H1 (cell line): Measurements from ENCODE around the gene FCRL5. TPM values are rescaled to one million over a fixed set of nuclear protein-coding genes. Genes with fewer than 3 reads are reported as not detected.

Experiments
- CTCF ChIA-PET: fragments of 300-600 bp; sonication (Branson Sonifier 250); formaldehyde crosslinking; loops from one replicate; lab custom pipeline; 2021; ENCODE audit not compliant: partially characterized antibody; lab: Charles Lee
- POLR2A ChIA-PET: fragments of 300-600 bp; sonication (Branson Sonifier 250); formaldehyde crosslinking; loops from one replicate; lab custom pipeline; 2021; ENCODE audit warnings: inconsistent platforms; ENCODE audit not compliant: partially characterized antibody; lab: Charles Lee
- DNase-seq, 2 experiments: peaks; one replicate each; pipeline versions ENCODE4 v3.0.0 to v3.0.0-alpha.2; 2010 to 2022; ENCODE audit warnings: low spot score in 2 of 2, low read depth in 1 of 2, mixed read lengths in 1 of 2
- FAIRE-seq: peaks from 2 replicates; lab custom pipeline; 2011; peaks lifted over from hg19 to GRCh38; lab: Jason Lieb, UNC
- H2AFZ ChIP-seq: 2 replicates; pipeline ENCODE4 v1.8.1; 2012; ENCODE audit warnings: low read length, inconsistent platforms
- H2AK5ac ChIP-seq: 2 replicates; pipeline ENCODE4 v1.6.1; 2013; ENCODE audit warnings: low read depth, low read length
- H2BK120ac ChIP-seq: replicated peaks from 2 replicates; pipeline ENCODE3; 2013; ENCODE audit warnings: low read depth, low read length, inconsistent platforms
- H2BK12ac ChIP-seq: 2 replicates; pipeline ENCODE4 v1.6.1; 2013; ENCODE audit warnings: low read depth, low read length
- H2BK15ac ChIP-seq: 2 replicates; pipeline ENCODE4 v1.6.1; 2013; ENCODE audit warnings: low read length
- H2BK20ac ChIP-seq: 2 replicates; pipeline ENCODE4 v1.6.1; 2013; ENCODE audit warnings: low read length
- H2BK5ac ChIP-seq: 2 replicates; pipeline ENCODE4 v1.6.1; 2013; ENCODE audit warnings: low read depth, low read length
- H3K14ac ChIP-seq: 2 replicates; pipeline ENCODE4 v1.6.1; 2013; ENCODE audit warnings: inconsistent platforms; ENCODE audit not compliant: insufficient read length
- H3K18ac ChIP-seq: 2 replicates; pipeline ENCODE4 v1.6.1; 2013; ENCODE audit warnings: low read length; ENCODE audit errors: extremely low read depth
- H3K23ac ChIP-seq: 2 replicates; pipeline ENCODE4 v1.6.1; 2013; ENCODE audit warnings: inconsistent platforms; ENCODE audit not compliant: insufficient read length
- H3K23me2 ChIP-seq: 2 replicates; pipeline ENCODE4 v1.6.1; 2013; ENCODE audit warnings: low read depth, low read length
- H3K27ac ChIP-seq: 2 replicates; pipeline ENCODE4 v1.6.1; 2011; ENCODE audit warnings: low read depth, low read length, inconsistent platforms
- H3K27me3 ChIP-seq, 4 experiments: replicated peaks in 1 of 4; 1 replicate in 1 of 4; 2 replicates in 3 of 4; pipeline versions ENCODE4 v1.6.1 to v1.8.1; 2011 to 2013; ENCODE audit warnings: low read length in 3 of 4, mild to moderate bottlenecking in 3 of 4, inconsistent platforms in 2 of 4, mixed read lengths in 2 of 4, moderate library complexity in 1 of 4; ENCODE audit not compliant: control insufficient read depth in 3 of 4, insufficient read depth in 3 of 4; ENCODE audit errors: extremely low read depth in 1 of 4
- H3K36me3 ChIP-seq, 4 experiments: 2 replicates each; pipeline versions ENCODE4 v1.6.1 to v1.8.1; 2011 to 2013; ENCODE audit warnings: mild to moderate bottlenecking in 4 of 4, low read length in 3 of 4, moderate library complexity in 2 of 4, control low read depth in 1 of 4, inconsistent platforms in 1 of 4; ENCODE audit not compliant: insufficient read depth in 4 of 4, control insufficient read depth in 2 of 4
- H3K4ac ChIP-seq: replicated peaks from 2 replicates; pipeline ENCODE3; 2013; ENCODE audit warnings: low read length, low read depth, mixed read lengths, inconsistent platforms; ENCODE audit not compliant: insufficient read length
- H3K4me1 ChIP-seq, 4 experiments: replicated peaks in 1 of 4; 1 replicate in 1 of 4; 2 replicates in 3 of 4; pipeline versions ENCODE4 v1.6.1 to v1.8.1; 2011 to 2013; ENCODE audit warnings: low read length in 3 of 4, inconsistent platforms in 2 of 4, mixed read lengths in 1 of 4; ENCODE audit not compliant: insufficient read depth in 4 of 4, control insufficient read depth in 3 of 4
- H3K4me2 ChIP-seq, 2 experiments: 2 replicates each; pipeline versions ENCODE4 v1.6.1 to v1.8.1; 2011 to 2013; ENCODE audit warnings: low read depth in 2 of 2, low read length in 2 of 2, control low read depth in 1 of 2, inconsistent platforms in 1 of 2, mild to moderate bottlenecking in 1 of 2; ENCODE audit not compliant: insufficient read depth in 1 of 2
- H3K4me3 ChIP-seq, 4 experiments: fragments of 200-600, 300-600 bp in 1 of 4; sonication (generic), shearing (Covaris generic), sonication (Bioruptor Twin) in 1 of 4; 2 replicates each; pipeline versions ENCODE4 v1.5.1 to v1.8.1; 2011 to 2016; ENCODE audit warnings: low read length in 4 of 4, low read depth in 3 of 4, control low read depth in 2 of 4, inconsistent platforms in 2 of 4, mild to moderate bottlenecking in 2 of 4, mixed read lengths in 1 of 4, moderate library complexity in 1 of 4; ENCODE audit not compliant: insufficient read depth in 2 of 4; ENCODE audit errors: extremely low read depth in 1 of 4
- H3K56ac ChIP-seq: replicated peaks from 2 replicates; pipeline ENCODE3; 2013; ENCODE audit warnings: low read depth, mild to moderate bottlenecking, mixed read lengths, low read length, inconsistent platforms; ENCODE audit not compliant: insufficient read length
- H3K79me1 ChIP-seq: 2 replicates; pipeline ENCODE4 v1.6.1; 2013; ENCODE audit warnings: low read depth, low read length, control low read depth
- H3K79me2 ChIP-seq, 2 experiments: 2 replicates each; pipeline versions ENCODE4 v1.6.1 to v1.8.1; 2012 to 2013; ENCODE audit warnings: low read length in 2 of 2, mild to moderate bottlenecking in 2 of 2, inconsistent platforms in 1 of 2; ENCODE audit not compliant: insufficient read depth in 2 of 2, control insufficient read depth in 1 of 2
- H3K9ac ChIP-seq, 4 experiments: replicated peaks in 1 of 4; 1 replicate in 1 of 4; 2 replicates in 3 of 4; pipeline versions ENCODE4 v1.6.1 to v1.8.1; 2011 to 2013; ENCODE audit warnings: low read depth in 3 of 4, low read length in 3 of 4, control low read depth in 2 of 4, mild to moderate bottlenecking in 2 of 4, moderate library complexity in 2 of 4, inconsistent platforms in 1 of 4; ENCODE audit errors: extremely low read depth in 1 of 4
- H3K9me3 ChIP-seq, 2 experiments: 2 replicates each; pipeline versions ENCODE4 v1.6.1 to v1.8.1; 2012 to 2013; ENCODE audit warnings: mild to moderate bottlenecking in 2 of 2, moderate library complexity in 2 of 2, control low read depth in 1 of 2, inconsistent platforms in 1 of 2, low read depth in 1 of 2, low read length in 1 of 2, mixed read lengths in 1 of 2; ENCODE audit not compliant: insufficient read depth in 2 of 2
- H4K20me1 ChIP-seq, 2 experiments: replicated peaks in 1 of 2; 2 replicates each; pipeline versions ENCODE3 to v1.8.1; 2011 to 2013; ENCODE audit warnings: inconsistent platforms in 2 of 2, low read length in 2 of 2, mild to moderate bottlenecking in 1 of 2; ENCODE audit not compliant: insufficient read depth in 2 of 2, control insufficient read depth in 1 of 2
- H4K5ac ChIP-seq: 2 replicates; pipeline ENCODE4 v1.6.1; 2013; ENCODE audit warnings: low read length, low read depth, mixed read lengths, inconsistent platforms; ENCODE audit not compliant: insufficient read length
- H4K8ac ChIP-seq: 2 replicates; pipeline ENCODE4 v1.8.0; 2013; ENCODE audit warnings: mild to moderate bottlenecking, moderate library complexity, low read length, inconsistent platforms; ENCODE audit not compliant: insufficient read depth; ENCODE audit errors: extremely low read depth
- H4K91ac ChIP-seq: replicated peaks from 2 replicates; pipeline ENCODE3; 2013; ENCODE audit warnings: low read length, mixed read lengths, inconsistent platforms; ENCODE audit not compliant: insufficient read length
- ASH2L ChIP-seq: fragments of 200-600, 300-600 bp; sonication (generic); IDR thresholded peaks from one replicate; pipeline ENCODE4 v1.7.1; 2017; ENCODE audit warnings: low read length
- CBX5 ChIP-seq: fragments of 300-800, 300-1000 bp; sonication (generic); IDR thresholded peaks from 2 replicates; pipeline ENCODE4 v1.7.1; 2016; ENCODE audit warnings: antibody characterized with exemption, low read length, low read depth
- KDM4A ChIP-seq: IDR thresholded peaks from one replicate; pipeline ENCODE4 v1.7.1; 2012; ENCODE audit warnings: low read depth, mild to moderate bottlenecking, moderate library complexity, low read length, inconsistent platforms; ENCODE audit not compliant: severe bottlenecking
- POLR2A ChIP-seq, 2 experiments: IDR thresholded peaks; 1 replicate in 1 of 2; 2 replicates in 1 of 2; pipeline ENCODE4 v1.6.1; 2011; ENCODE audit warnings: low read depth in 2 of 2, low read length in 2 of 2, mild to moderate bottlenecking in 2 of 2; ENCODE audit errors: control extremely low read depth in 1 of 2
- POU5F1 ChIP-seq: IDR thresholded peaks from 2 replicates; pipeline ENCODE4 v1.6.1; 2011; ENCODE audit warnings: low read depth, mild to moderate bottlenecking, low read length, moderate library complexity
- SAP30 ChIP-seq: fragments of 300-600 bp; sonication (generic); IDR thresholded peaks from 2 replicates; pipeline ENCODE4 v1.7.1; 2012; ENCODE audit warnings: low read length, moderate library complexity, mild to moderate bottlenecking, inconsistent platforms; ENCODE audit not compliant: insufficient read depth, insufficient replicate concordance
- SIRT6 ChIP-seq: IDR thresholded peaks from one replicate; pipeline ENCODE4 v1.7.1; 2012; ENCODE audit warnings: low read length, inconsistent platforms
- TAF7 ChIP-seq: optimal IDR thresholded peaks from 2 replicates; pipeline ENCODE3; 2011; ENCODE audit warnings: low read depth, mild to moderate bottlenecking, inconsistent platforms, low read length, moderate library complexity, borderline replicate concordance
- YY1 ChIP-seq: IDR thresholded peaks from 2 replicates; pipeline ENCODE4 v1.6.1; 2011; ENCODE audit warnings: low read depth, mild to moderate bottlenecking, low read length
- WGBS, 2 experiments: shearing (Covaris generic) in 1 of 2; methylation state at CpG; one replicate each; pipeline versions ENCODE4 v1.1.6 to v1.1.7; 2013 to 2015; ENCODE audit warnings: low lambda C conversion rate in 2 of 2, mixed read lengths in 2 of 2, inconsistent platforms in 1 of 2, low coverage in 1 of 2, missing lambda C conversion rate in 1 of 2; ENCODE audit not compliant: insufficient replicate concordance in 2 of 2, insufficient coverage in 1 of 2, insufficient read length in 1 of 2; ENCODE audit errors: extremely low coverage in 1 of 2, missing lambda C conversion rate in 1 of 2; 5-methylcytosine and 5-hydroxymethylcytosine counted together
- polyA plus RNA-seq, 7 experiments: library from polyadenylated mRNA; depleted of rRNA in 3 of 7; stranded (reverse) in 5 of 7; unstranded in 2 of 7; fragments of >200 nt in 5 of 7; fragments of 200-250 nt in 2 of 7; gene quantifications; 1 replicate in 5 of 7; 2 replicates in 1 of 7; 4 replicates in 1 of 7; pipeline versions ENCODE4 v1.2.1 to v1.2.3, GENCODE V29; 2011 to 2013; ENCODE audit warnings: missing spikeins in 2 of 7, mixed read lengths in 2 of 7
- total RNA-seq: library from RNA; stranded (reverse); fragmentation: NEBNext Ultra II Directional; extraction: Animal tissue kit (Norgen Biotek cat#: 25700); gene quantifications from 2 replicates; pipeline ENCODE4 v1.2.1, GENCODE V29; 2021
- TF ChIP-seq, protein P1 (sequence below): IDR thresholded peaks from 2 replicates; pipeline ENCODE4 v1.6.1; 2011; ENCODE audit warnings: low read length, improper control_type of control experiment
- TF ChIP-seq, protein P2 (sequence below): IDR thresholded peaks from 2 replicates; pipeline ENCODE4 v1.6.1; 2012; ENCODE audit warnings: low read length, inconsistent platforms

Gene FCRL5
- total and polyA plus RNA-seq, 2 of the 8 experiments (the other 6 are each of a cell fraction or from before 2014, with no cell fraction given): 1.0 to 2.6 TPM

DNA sequence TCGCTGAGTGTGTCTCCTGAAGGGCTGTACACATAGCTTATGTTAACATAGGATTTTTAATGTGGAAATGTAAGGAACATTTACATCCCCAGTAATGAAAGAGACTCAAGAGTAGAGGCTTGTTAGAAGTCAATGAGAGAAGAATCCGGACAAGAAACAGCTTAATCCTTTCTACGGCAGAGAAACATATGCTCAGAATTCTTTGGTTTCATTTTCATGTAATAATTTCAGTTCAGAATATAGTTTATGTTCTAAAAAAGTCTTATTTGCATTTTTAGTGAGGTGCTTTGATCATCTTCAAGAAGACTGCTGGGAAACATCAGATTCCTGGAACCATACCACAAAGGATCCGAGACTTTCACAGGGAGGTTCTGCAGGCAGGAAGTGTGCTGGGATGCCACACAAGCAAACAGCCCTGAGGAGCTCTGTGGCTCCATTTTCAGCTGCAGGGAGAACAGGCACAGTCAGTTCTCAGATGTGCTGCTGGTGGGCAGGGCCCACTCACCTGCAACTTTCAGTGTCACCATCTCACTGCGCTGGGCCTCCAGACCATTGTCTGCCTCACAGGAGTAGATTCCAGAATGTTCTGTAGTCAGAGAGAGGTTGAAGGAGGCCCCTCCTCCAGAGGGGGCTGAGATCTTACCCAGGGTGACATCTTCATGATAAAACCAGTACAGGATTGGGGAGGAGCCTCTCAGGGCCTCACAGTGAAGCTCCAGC, 28.4 kb downstream of the FCRL5 start:
- Histone ChIP-seq H3K36me3 (no peaks in the 10 kb centered on the region), H3K79me2 (no peaks in the 10 kb centered on the region), H2AK5ac (no peak overlapping the region), H3K9ac (no peak overlapping the region), H4K20me1 (no peaks in the 10 kb centered on the region), H3K4me3 (no peak overlapping the region), H3K79me1 (no peaks in the 10 kb centered on the region), H3K18ac (no peak overlapping the region), H3K56ac (no peak overlapping the region), H2AFZ (no peak overlapping the region), H4K8ac (no peak overlapping the region), H2BK5ac (no peak overlapping the region), H3K4me1 (no peaks in the 10 kb centered on the region), H3K4me2 (no peak overlapping the region), H3K9me3 (no peaks in the 10 kb centered on the region), H4K5ac (no peak overlapping the region), H3K23ac (no peak overlapping the region), H2BK12ac (no peak overlapping the region), H3K27ac (no peak overlapping the region), H3K23me2 (no peaks in the 10 kb centered on the region), H2BK20ac (no peak overlapping the region), H3K27me3 (no peaks in the 10 kb centered on the region), H2BK15ac (no peak overlapping the region), H2BK120ac (no peak overlapping the region), H3K4ac (no peak overlapping the region), H4K91ac (no peak overlapping the region), H3K14ac (no peak overlapping the region)
- WGBS, 2 experiments: 93% methylated on average over 5 of the region's 5 CpGs; no CpG with 5 or more reads in 1 of the 2 experiments
- FAIRE-seq (no peak), DNase-seq (no peak)
- ChIA-PET POLR2A (no interaction called here), CTCF (interaction anchor here (0.7 to 1.3 kb wide), 4 partner anchors 10 to 29 kb away, joined by 3 to 4 read pairs (median 3); no protein-coding TSS in a partner anchor)
- TF ChIP-seq, protein P1, sequence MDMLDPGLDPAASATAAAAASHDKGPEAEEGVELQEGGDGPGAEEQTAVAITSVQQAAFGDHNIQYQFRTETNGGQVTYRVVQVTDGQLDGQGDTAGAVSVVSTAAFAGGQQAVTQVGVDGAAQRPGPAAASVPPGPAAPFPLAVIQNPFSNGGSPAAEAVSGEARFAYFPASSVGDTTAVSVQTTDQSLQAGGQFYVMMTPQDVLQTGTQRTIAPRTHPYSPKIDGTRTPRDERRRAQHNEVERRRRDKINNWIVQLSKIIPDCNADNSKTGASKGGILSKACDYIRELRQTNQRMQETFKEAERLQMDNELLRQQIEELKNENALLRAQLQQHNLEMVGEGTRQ: no peak
- TF ChIP-seq, protein P2, sequence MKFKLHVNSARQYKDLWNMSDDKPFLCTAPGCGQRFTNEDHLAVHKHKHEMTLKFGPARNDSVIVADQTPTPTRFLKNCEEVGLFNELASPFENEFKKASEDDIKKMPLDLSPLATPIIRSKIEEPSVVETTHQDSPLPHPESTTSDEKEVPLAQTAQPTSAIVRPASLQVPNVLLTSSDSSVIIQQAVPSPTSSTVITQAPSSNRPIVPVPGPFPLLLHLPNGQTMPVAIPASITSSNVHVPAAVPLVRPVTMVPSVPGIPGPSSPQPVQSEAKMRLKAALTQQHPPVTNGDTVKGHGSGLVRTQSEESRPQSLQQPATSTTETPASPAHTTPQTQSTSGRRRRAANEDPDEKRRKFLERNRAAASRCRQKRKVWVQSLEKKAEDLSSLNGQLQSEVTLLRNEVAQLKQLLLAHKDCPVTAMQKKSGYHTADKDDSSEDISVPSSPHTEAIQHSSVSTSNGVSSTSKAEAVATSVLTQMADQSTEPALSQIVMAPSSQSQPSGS: no peak
- no peak for TF ChIP-seq YY1
- TF ChIP-seq TAF7: no peak
- no peak for TF ChIP-seq KDM4A
- no peak for TF ChIP-seq SAP30
- no peak for TF ChIP-seq SIRT6
- no peak for TF ChIP-seq POLR2A (IDR thresholded peaks at IDR 0.05; ENCODE audit: control extremely low read depth in 1 of 2, low read depth in 2 of 2, low read length in 2 of 2)
- no peak for TF ChIP-seq CBX5
- no peak for TF ChIP-seq POU5F1
- TF ChIP-seq ASH2L: no peak
